HEK293 (cell line): ENCODE data around the gene SECTM1.

Source experiments
- CTCF ChIA-PET: fragments of 350-600 bp; formaldehyde crosslinking; extraction: SDS; loops from one replicate; lab custom pipeline; 2021; ENCODE audit warnings: antibody characterized with exemption; lab: Yijun Ruan, JAX
- POLR2A ChIA-PET: fragments of 300-600 bp; formaldehyde crosslinking; extraction: SDS; loops from one replicate; lab custom pipeline; 2020; ENCODE audit warnings: antibody characterized with exemption, inconsistent platforms; lab: Yijun Ruan, JAX
- H3K27ac ChIP-seq: fragments of 200-500 bp; sonication (Bioruptor generic); 2 replicates; pipeline ENCODE4 v1.5.1; 2014; ENCODE audit warnings: low read depth, low read length, control low read depth, inconsistent platforms; ENCODE audit errors: extremely low read depth
- H3K36me3 ChIP-seq, 2 experiments: fragments of 200-500 bp in 1 of 2; sonication (Bioruptor generic) in 1 of 2; 1 replicate in 1 of 2; 2 replicates in 1 of 2; pipeline ENCODE4 v1.5.1; 2014 to 2017; ENCODE audit warnings: inconsistent platforms in 2 of 2, low read length in 2 of 2; ENCODE audit not compliant: control insufficient read depth in 2 of 2, insufficient read depth in 1 of 2
- H3K4me1 ChIP-seq: fragments of 200-500 bp; sonication (Bioruptor generic); 2 replicates; pipeline ENCODE4 v1.5.1; 2014; ENCODE audit warnings: mild to moderate bottlenecking, low read length, inconsistent platforms; ENCODE audit not compliant: control insufficient read depth, insufficient read depth
- H3K4me3 ChIP-seq: 2 replicates; pipeline ENCODE4 v1.5.1; 2011; ENCODE audit warnings: low read depth, mild to moderate bottlenecking, control low read depth, low read length, moderate library complexity
- H3K9me3 ChIP-seq: fragments of 200-500 bp; sonication (Bioruptor generic); 2 replicates; pipeline ENCODE4 v1.5.1; 2014; ENCODE audit warnings: low read depth, low read length, inconsistent platforms; ENCODE audit not compliant: control insufficient read depth, insufficient read depth
- BCL11B ChIP-seq: fragments of 450-650 bp; formaldehyde crosslinking; IDR thresholded peaks from 2 replicates; pipeline ENCODE4 v1.5.1; 2016; ENCODE audit warnings: low read depth, missing biosample characterization, missing genetic modification characterization
- GLIS1 ChIP-seq: fragments of 450-650 bp; formaldehyde crosslinking; IDR thresholded peaks from 2 replicates; pipeline ENCODE4 v1.5.1; 2016; ENCODE audit warnings: missing biosample characterization, missing genetic modification characterization
- HOXA7 ChIP-seq: sonication (generic); formaldehyde crosslinking; IDR thresholded peaks from 2 replicates; pipeline ENCODE4 v1.8.1; 2022; ENCODE audit warnings: missing genetic modification reagents, borderline replicate concordance
- KLF8 ChIP-seq: fragments of 450-650 bp; formaldehyde crosslinking; IDR thresholded peaks from 2 replicates; pipeline ENCODE4 v1.5.1; 2016; ENCODE audit warnings: missing biosample characterization, missing genetic modification characterization
- ZIC2 ChIP-seq: fragments of 450-650 bp; formaldehyde crosslinking; IDR thresholded peaks from 2 replicates; pipeline ENCODE4 v1.5.1; 2016; ENCODE audit warnings: missing biosample characterization, missing genetic modification characterization
- ZNF132 ChIP-seq: fragments of 450-650 bp; formaldehyde crosslinking; IDR thresholded peaks from 2 replicates; pipeline ENCODE4 v1.5.1; 2017; ENCODE audit warnings: missing biosample characterization, missing genetic modification characterization, borderline replicate concordance
- ZNF146 ChIP-seq: fragments of 450-650 bp; formaldehyde crosslinking; IDR thresholded peaks from 2 replicates; pipeline ENCODE4 v1.5.1; 2016; ENCODE audit warnings: missing biosample characterization, missing genetic modification characterization
- ZNF24 ChIP-seq: fragments of 450-650 bp; formaldehyde crosslinking; IDR thresholded peaks from 2 replicates; pipeline ENCODE4 v1.5.1; 2016; ENCODE audit warnings: missing biosample characterization, missing genetic modification characterization
- ZNF248 ChIP-seq: fragments of 450-650 bp; formaldehyde crosslinking; IDR thresholded peaks from 2 replicates; pipeline ENCODE4 v1.5.1; 2017; ENCODE audit warnings: missing biosample characterization, missing genetic modification characterization
- ZNF394 ChIP-seq: fragments of 450-650 bp; formaldehyde crosslinking; IDR thresholded peaks from 2 replicates; pipeline ENCODE4 v1.5.1; 2016; ENCODE audit warnings: missing biosample characterization, missing genetic modification characterization, mild to moderate bottlenecking, moderate library complexity, borderline replicate concordance
- ZNF416 ChIP-seq: fragments of 450-650 bp; formaldehyde crosslinking; IDR thresholded peaks from 2 replicates; pipeline ENCODE4 v1.5.1; 2016; ENCODE audit warnings: missing biosample characterization, missing genetic modification characterization
- ZNF473 ChIP-seq: fragments of 450-650 bp; formaldehyde crosslinking; IDR thresholded peaks from 2 replicates; pipeline ENCODE4 v1.5.1; 2017; ENCODE audit warnings: missing biosample characterization, missing genetic modification characterization
- ZNF747 ChIP-seq: fragments of 450-650 bp; formaldehyde crosslinking; IDR thresholded peaks from 2 replicates; pipeline ENCODE4 v1.5.1; 2016; ENCODE audit warnings: missing biosample characterization, missing genetic modification characterization
- ZNF76 ChIP-seq: fragments of 450-650 bp; formaldehyde crosslinking; IDR thresholded peaks from 2 replicates; pipeline ENCODE4; 2016; ENCODE audit warnings: low read depth, missing biosample characterization, missing genetic modification characterization, borderline replicate concordance
- ZNF830 ChIP-seq: fragments of 450-650 bp; IDR thresholded peaks from 2 replicates; pipeline ENCODE4 v1.5.0; 2018; ENCODE audit warnings: missing biosample characterization, missing genetic modification characterization, low read depth, mild to moderate bottlenecking, moderate library complexity
- TF ChIP-seq, protein P1 (sequence below): fragments of 450-650 bp; formaldehyde crosslinking; IDR thresholded peaks from 2 replicates; pipeline ENCODE4 v1.5.1; 2016; ENCODE audit warnings: missing biosample characterization, missing genetic modification characterization
- TF ChIP-seq, protein P2 (sequence below): fragments of 450-650 bp; formaldehyde crosslinking; IDR thresholded peaks from 2 replicates; pipeline ENCODE4 v1.5.1; 2016; ENCODE audit warnings: missing biosample characterization, missing genetic modification characterization
- TF ChIP-seq, protein P3 (sequence below): fragments of 450-650 bp; IDR thresholded peaks from 2 replicates; pipeline ENCODE4 v1.5.1; 2018; ENCODE audit warnings: missing biosample characterization, missing genetic modification characterization
- TF ChIP-seq, protein P4 (sequence below): fragments of 450-650 bp; formaldehyde crosslinking; IDR thresholded peaks from 2 replicates; pipeline ENCODE4 v1.5.1; 2016; ENCODE audit warnings: missing biosample characterization, missing genetic modification characterization
- TF ChIP-seq, protein P5 (sequence below): fragments of 450-650 bp; formaldehyde crosslinking; IDR thresholded peaks from 2 replicates; pipeline ENCODE4 v1.5.1; 2016; ENCODE audit warnings: missing biosample characterization, missing genetic modification characterization

SECTM1 gene

DNA sequence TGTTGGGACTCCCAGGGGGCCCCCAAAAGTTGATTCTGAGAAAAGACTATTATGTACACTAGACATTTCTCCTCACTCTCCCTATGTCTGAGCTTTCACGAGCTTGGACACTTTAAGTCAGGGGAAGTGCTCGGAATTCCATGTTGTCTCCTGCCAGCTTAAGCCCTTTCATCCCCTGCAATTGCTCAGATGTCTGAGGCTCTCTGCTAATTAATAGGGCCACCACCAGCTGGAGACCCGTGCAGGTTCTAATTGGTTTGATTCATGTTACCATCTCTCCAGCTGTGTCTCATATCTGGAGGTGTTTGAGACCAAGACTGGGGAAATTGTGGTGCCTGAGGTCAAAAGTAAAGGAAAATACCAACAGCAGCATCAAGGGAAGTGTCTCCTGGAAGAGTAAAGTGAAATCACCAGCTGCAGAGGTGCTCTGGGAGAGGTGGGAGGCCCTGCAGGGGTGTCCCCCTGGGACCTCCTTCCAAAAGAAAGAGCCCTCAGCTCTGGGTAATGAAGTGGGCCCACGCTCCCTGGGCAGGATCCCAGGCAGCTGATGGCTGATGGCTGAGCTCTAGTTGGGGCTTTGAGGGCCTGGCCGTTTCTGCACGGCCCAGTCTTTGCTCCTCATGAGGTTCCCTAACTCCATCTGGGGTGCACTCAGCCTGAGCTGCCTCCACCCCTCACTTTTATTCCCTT lies 32.2 kb upstream of the SECTM1 start:
- CTCF ChIA-PET = interaction anchor here (0.6 to 1.5 kb wide), 5 partner anchors 8 to 130 kb away, joined by 3 to 6 read pairs (median 3); no protein-coding TSS in a partner anchor
- no peak overlapping the region for H3K4me3 ChIP-seq
- H3K27ac ChIP-seq = no peak overlapping the region
- no peak for TF ChIP-seq ZNF830 (tag by site-specific recombination)
- peak; percentile 43 for TF ChIP-seq GLIS1
- TF ChIP-seq, protein P1, sequence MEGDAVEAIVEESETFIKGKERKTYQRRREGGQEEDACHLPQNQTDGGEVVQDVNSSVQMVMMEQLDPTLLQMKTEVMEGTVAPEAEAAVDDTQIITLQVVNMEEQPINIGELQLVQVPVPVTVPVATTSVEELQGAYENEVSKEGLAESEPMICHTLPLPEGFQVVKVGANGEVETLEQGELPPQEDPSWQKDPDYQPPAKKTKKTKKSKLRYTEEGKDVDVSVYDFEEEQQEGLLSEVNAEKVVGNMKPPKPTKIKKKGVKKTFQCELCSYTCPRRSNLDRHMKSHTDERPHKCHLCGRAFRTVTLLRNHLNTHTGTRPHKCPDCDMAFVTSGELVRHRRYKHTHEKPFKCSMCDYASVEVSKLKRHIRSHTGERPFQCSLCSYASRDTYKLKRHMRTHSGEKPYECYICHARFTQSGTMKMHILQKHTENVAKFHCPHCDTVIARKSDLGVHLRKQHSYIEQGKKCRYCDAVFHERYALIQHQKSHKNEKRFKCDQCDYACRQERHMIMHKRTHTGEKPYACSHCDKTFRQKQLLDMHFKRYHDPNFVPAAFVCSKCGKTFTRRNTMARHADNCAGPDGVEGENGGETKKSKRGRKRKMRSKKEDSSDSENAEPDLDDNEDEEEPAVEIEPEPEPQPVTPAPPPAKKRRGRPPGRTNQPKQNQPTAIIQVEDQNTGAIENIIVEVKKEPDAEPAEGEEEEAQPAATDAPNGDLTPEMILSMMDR (tag by site-specific recombination) = no peak
- peaks cover 4% of the 10 kb centered on the region for H3K4me1 ChIP-seq
- no peaks in the 10 kb centered on the region for H3K9me3 ChIP-seq
- no peaks in the 10 kb centered on the region for H3K36me3 ChIP-seq
- POLR2A ChIA-PET = no interaction called here

DNA sequence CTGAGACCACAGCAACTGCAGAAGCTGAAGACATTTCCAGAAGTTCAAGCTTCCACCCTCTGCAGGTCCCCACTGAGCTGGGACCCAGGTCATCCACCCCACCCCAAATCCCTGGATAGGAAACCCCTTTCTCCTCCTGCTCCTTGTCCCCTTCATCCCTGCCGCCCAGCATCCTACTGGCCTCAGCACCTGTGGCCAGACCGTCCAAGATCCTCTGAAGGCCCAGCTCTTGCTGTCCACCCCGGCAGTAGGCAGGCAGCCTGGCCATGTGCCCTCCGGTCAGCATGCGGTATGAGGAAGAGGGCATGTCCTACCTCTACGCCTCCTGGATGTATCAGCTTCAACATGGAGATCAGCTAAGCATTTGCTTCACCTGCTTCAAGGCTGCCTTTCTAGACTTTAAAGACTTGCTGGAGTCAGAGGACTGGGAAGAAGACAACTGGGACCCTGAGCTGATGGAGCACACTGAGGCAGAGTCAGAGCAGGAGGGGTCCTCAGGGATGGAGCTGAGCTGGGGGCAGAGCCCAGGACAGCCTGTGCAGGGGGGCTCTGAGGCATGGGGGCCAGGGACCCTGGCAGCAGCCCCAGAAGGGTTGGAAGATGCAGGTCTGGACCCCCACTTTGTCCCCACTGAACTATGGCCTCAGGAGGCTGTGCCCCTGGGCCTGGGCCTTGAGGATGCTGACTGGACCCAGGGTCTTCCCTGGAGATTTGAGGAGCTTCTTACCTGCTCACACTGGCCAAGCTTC lies 28.5 kb upstream of the SECTM1 start:
- Histone ChIP-seq H3K4me1 (peaks cover under 1% of the 10 kb centered on the region; the same call in 1 of the 2 replicates), H3K36me3 (no peaks in the 10 kb centered on the region)
- no peak for TF ChIP-seq ZNF747
- TF ChIP-seq, protein P2, sequence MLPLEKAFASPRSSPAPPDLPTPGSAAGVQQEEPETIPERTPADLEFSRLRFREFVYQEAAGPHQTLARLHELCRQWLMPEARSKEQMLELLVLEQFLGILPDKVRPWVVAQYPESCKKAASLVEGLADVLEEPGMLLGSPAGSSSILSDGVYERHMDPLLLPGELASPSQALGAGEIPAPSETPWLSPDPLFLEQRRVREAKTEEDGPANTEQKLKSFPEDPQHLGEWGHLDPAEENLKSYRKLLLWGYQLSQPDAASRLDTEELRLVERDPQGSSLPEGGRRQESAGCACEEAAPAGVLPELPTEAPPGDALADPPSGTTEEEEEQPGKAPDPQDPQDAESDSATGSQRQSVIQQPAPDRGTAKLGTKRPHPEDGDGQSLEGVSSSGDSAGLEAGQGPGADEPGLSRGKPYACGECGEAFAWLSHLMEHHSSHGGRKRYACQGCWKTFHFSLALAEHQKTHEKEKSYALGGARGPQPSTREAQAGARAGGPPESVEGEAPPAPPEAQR (tag by site-specific recombination) = no peak
- no peak for TF ChIP-seq ZNF76 (tag by site-specific recombination)
- TF ChIP-seq, protein P3, sequence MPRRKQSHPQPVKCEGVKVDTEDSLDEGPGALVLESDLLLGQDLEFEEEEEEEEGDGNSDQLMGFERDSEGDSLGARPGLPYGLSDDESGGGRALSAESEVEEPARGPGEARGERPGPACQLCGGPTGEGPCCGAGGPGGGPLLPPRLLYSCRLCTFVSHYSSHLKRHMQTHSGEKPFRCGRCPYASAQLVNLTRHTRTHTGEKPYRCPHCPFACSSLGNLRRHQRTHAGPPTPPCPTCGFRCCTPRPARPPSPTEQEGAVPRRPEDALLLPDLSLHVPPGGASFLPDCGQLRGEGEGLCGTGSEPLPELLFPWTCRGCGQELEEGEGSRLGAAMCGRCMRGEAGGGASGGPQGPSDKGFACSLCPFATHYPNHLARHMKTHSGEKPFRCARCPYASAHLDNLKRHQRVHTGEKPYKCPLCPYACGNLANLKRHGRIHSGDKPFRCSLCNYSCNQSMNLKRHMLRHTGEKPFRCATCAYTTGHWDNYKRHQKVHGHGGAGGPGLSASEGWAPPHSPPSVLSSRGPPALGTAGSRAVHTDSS (tag by site-specific recombination) = no peak
- TF ChIP-seq, protein P4, sequence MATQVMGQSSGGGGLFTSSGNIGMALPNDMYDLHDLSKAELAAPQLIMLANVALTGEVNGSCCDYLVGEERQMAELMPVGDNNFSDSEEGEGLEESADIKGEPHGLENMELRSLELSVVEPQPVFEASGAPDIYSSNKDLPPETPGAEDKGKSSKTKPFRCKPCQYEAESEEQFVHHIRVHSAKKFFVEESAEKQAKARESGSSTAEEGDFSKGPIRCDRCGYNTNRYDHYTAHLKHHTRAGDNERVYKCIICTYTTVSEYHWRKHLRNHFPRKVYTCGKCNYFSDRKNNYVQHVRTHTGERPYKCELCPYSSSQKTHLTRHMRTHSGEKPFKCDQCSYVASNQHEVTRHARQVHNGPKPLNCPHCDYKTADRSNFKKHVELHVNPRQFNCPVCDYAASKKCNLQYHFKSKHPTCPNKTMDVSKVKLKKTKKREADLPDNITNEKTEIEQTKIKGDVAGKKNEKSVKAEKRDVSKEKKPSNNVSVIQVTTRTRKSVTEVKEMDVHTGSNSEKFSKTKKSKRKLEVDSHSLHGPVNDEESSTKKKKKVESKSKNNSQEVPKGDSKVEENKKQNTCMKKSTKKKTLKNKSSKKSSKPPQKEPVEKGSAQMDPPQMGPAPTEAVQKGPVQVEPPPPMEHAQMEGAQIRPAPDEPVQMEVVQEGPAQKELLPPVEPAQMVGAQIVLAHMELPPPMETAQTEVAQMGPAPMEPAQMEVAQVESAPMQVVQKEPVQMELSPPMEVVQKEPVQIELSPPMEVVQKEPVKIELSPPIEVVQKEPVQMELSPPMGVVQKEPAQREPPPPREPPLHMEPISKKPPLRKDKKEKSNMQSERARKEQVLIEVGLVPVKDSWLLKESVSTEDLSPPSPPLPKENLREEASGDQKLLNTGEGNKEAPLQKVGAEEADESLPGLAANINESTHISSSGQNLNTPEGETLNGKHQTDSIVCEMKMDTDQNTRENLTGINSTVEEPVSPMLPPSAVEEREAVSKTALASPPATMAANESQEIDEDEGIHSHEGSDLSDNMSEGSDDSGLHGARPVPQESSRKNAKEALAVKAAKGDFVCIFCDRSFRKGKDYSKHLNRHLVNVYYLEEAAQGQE (tag by site-specific recombination) = no peak
- TF ChIP-seq ZIC2 (tag by site-specific recombination) = no peak
- no peak for TF ChIP-seq HOXA7 (CRISPR knock-in tag)
- no peak for TF ChIP-seq ZNF394 (tag by site-specific recombination)
- no peak for TF ChIP-seq ZNF24 (tag by site-specific recombination)
- no peak for TF ChIP-seq ZNF248
- TF ChIP-seq ZNF146 (tag by site-specific recombination) = no peak
- TF ChIP-seq ZNF132 (tag by site-specific recombination) = no peak
- no peak for TF ChIP-seq BCL11B (tag by site-specific recombination)
- no peak for TF ChIP-seq KLF8 (tag by site-specific recombination)
- TF ChIP-seq ZNF473 = no peak
- TF ChIP-seq ZNF416 (tag by site-specific recombination) = no peak
- TF ChIP-seq, protein P5, sequence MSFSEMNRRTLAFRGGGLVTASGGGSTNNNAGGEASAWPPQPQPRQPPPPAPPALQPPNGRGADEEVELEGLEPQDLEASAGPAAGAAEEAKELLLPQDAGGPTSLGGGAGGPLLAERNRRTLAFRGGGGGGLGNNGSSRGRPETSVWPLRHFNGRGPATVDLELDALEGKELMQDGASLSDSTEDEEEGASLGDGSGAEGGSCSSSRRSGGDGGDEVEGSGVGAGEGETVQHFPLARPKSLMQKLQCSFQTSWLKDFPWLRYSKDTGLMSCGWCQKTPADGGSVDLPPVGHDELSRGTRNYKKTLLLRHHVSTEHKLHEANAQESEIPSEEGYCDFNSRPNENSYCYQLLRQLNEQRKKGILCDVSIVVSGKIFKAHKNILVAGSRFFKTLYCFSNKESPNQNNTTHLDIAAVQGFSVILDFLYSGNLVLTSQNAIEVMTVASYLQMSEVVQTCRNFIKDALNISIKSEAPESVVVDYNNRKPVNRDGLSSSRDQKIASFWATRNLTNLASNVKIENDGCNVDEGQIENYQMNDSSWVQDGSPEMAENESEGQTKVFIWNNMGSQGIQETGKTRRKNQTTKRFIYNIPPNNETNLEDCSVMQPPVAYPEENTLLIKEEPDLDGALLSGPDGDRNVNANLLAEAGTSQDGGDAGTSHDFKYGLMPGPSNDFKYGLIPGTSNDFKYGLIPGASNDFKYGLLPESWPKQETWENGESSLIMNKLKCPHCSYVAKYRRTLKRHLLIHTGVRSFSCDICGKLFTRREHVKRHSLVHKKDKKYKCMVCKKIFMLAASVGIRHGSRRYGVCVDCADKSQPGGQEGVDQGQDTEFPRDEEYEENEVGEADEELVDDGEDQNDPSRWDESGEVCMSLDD = no peak

More for the DNA sequence above, 28.5 kb upstream of the SECTM1 start:
- H3K4me3 ChIP-seq = no peak overlapping the region
- ChIA-PET CTCF (interaction anchor here (0.5 to 2.6 kb wide), 5 partner anchors 8 to 126 kb away, joined by 3 to 15 read pairs (median 3); no protein-coding TSS in a partner anchor), POLR2A (no interaction called here)
- H3K9me3 ChIP-seq = no peaks in the 10 kb centered on the region
- H3K27ac ChIP-seq = no peak overlapping the region
